ENCODE results near the gene CCDC50.

The CCDC50 gene

DNA sequence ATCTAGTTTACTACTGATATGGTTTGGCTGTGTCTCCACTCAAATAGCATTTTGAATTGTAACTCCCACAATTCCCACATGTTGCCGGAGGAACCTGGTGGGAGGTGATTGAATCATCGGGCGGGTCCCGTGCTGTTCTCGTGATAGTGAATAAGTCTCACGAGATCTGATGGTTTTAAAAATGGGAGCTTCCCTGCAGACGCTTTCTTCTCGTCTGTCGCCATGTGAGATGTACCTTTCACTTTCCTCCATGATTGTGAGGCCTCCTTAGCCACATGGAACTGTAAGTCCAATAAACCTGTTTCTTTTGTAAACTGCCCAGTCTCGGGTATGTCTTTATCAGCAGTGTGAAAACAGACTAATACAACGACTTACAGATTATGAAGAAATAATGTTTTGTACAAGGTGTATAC lies 96.1 kb downstream of the CCDC50 start:
- DNase-seq (ENCODE audit: low read depth): no peak

DNA sequence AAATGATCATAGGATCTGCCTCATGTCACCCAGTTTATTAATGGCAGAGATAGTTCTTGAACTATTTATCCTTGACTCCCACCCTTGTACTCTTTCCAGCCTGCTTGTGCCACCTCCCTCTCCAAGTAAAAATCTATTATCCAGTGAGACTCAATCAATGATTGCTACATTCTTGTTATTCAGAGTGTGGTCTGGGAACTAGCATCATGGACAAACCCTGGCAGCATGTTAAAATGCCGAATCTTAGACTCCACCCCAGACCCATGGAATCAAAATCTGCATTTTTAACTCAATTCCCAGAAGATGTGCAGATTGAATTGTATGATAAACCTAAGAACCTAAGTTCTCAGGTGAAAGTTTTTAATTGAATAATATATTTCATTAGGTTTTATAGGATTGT lies 97.1 kb downstream of the CCDC50 start:
- no peak for DNase-seq (ENCODE audit: low read depth)

DNA sequence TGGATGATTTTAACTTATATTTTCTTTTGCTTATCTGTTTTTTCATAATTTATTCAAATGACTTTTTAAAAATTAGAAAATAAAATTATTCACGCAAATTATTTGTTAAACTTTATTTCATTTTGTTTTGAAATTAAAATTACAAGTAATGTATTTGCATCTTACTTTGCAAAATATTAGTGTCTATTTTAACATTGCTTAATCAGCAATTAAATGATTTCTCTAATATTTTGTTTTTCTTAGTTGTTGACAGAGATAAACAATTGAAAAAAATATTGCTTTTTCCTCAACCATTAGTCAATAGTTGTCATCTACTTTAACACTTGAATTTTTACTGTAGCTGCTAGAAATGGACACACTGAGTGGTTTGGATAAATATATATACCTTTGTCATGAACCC lies 99.0 kb downstream of the CCDC50 start:
- no peak for DNase-seq (ENCODE audit: low read depth)

DNA sequence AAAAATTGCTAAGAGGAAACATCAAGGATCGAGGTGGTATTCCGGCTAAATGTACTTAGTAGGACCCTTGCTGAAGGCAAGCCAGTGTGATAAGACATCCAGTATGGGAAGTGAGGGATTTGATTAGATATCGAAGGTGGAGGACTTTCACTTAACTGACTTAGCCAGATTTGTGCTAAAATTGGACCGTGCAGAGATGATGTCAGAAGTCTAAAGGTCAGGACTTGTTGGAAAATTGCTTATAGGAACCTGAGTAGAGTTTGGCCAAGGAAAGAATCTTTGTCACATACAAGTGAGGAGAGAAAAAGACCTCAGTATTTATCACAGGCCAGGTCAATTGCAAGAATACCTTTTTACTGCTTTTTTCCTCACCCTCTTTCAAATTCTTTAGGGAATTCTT lies 100.9 kb downstream of the CCDC50 start:
- no peak for DNase-seq (ENCODE audit: low read depth)

DNA sequence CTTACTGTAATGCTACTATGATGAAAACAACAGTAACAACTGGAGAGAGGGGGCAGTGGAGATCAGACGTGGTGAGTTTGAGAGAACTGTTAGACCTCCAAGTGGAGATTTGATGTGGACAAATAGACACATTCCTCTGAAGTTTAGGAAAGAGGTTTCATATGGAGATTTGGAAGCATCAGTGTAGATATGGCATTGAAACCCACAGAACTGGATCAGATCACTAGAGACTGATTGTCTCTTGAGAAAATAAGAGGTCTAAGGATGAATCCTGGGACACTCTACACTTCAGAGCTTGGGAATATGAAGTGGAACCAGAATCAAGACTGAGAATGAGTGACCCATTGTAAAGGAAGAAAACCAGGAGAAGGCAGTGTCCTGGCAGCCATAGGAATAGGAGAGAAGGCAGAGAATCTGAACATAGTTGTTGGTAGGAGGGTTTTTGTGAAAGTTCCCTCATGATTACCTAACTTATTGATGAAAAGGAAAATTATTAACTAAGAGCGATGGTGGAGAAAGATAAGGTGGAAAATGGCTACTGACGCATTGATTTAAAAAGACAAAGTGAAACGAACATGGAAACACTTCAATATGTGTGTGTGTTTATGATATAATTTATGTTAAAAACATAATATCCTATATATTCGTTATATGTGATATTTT lies 102.1 kb downstream of the CCDC50 start:
- DNase-seq (ENCODE audit: low read depth): no peak

DNA sequence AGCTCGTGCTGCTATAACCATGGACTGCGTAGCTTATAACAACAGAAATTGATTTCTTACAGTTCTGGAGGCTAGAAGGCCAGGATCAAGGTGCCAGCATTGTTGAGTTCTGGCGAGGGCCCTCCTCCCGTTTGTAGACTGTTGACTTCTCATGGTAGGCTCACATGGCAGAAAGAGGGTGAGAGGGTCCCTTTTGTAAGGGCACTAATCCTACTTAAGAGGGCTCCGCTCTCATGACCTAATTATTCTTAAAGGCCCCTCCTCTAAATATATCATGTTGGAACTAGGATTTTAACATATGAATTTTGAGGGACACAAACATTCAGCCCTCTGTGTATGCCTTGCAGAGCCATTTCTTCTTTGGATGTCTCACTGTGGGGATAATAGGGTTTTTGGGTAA lies 103.0 kb downstream of the CCDC50 start:
- no peak for DNase-seq (ENCODE audit: low read depth)

DNA sequence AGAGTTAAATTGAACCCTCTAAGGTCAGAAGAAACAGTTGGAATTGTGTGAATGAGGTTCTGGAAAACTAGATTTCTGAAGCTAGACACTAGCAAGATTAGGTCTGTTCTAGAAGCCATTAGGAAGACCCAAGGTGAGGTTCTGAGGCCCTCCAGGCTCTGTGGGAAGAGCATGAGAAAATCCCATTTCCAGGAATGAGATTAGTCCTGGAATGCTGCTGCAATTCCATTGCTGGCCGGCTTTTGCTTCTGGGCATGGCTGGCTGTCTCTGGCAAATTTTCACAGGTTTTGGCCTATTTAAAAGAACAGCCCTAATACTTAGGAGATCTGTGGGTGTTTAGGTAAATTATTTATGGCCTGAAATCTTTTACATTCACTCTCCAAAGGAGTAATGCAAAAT lies 104.8 kb downstream of the CCDC50 start:
- DNase-seq (ENCODE audit: low read depth): no peak

DNA sequence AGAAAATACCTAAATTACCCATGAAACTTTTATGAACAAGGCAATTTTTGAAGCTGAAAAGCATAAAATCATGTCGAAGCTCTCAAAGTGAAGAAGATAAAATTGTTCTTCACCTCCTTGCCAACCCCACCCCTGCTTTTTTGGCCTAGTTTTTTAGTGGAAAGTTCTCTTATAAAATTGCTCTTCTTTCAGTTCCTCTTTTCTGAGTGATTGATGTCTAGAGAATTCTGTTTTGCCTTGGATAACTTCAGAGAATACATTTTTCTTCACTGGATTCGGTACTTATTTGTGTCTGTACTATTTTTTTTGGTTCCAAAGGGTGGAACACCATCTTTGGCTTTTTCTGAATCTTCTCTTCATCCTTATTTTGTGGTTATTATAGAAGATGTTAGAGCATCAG lies 106.8 kb downstream of the CCDC50 start:
- no peak for DNase-seq (ENCODE audit: low read depth)

DNA sequence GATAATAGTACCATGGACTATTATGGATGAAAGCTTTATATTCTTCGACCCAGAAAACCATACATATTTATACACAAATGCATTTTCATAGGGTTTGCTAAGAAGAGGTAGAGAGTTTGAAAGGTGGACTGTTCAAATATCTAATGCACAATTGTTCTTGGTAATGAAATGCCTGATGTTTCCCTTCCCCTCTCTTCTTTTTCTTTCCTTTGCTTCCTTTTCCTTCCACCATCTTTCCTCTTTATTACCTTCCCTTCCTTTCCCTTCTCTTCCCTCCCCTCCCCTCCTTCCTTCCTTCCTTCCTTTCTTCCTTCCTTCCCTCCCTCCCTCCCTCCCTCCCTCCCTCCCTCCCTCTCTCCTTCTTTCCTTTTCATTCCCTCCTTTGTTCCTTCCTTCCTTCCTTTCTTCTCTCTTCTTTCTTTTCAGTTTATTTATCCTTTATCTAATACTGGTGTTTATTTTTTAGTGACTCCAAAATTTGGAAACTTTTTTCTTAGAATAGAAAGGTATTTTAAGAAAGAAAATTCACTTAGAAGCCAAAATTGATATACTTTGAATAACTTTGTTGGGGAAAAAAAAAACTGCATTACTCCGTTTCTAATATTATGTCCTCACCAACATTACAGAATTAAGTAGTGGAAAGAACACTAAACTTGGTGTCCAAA lies 109.1 kb downstream of the CCDC50 start:
- DNase-seq (ENCODE audit: low read depth): no peak

DNA sequence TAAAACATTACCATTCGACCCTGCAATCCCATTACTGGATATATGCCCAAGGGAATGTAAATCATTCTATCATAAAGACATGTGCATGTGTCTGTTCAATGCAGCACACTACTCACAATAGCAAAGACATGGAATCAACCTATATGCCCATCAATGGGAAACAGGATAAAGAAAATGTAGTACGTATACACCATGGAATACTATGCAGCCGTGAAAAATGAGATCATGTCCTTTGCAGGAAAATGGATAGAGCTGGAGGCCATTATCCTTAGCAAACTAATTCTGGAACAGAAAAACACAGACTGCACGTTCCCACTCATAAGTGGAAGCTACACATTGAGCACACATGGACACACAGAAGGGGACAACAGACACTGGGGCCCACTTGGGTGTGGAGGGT lies 111.3 kb downstream of the CCDC50 start:
- no peak for DNase-seq (ENCODE audit: low read depth)

DNA sequence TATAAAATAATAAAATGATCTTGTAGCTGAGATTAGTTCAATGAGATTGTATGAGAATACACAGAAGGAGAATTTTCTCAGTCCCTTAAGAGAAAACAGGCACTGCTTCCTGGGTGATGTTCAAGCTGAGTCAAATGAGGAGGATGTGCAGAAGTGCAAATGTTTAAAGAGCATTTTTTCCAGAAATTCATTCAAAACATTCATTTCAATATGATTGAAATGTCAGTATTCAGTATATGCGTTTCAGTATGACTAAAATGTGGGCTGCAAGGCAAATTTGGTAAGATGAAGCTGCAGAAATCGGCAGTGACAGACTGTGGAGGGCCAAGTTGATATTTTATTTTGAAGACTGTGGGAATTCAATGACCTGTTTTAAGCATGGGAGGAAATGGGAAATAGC lies 112.5 kb downstream of the CCDC50 start:
- DNase-seq (ENCODE audit: low read depth): no peak

DNA sequence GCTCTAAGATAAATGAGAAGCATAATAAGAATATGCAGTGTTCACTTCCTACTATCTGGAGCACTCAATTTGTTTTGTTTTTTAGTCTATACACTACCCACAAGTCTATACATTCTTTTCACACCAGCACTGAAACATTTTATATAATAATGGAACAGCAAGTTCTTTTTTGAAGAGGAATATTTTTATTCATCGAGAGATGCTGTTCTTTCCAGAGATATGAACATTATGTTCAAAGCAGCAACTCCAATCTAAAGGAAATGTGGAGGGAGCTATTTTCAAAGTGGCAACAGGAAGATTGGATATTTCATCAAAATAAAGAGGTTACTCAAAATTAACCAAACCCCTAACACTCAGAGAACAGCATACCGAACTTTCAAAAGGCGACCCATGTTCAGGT lies 115.4 kb downstream of the CCDC50 start:
- DNase-seq (ENCODE audit: low read depth): no peak
